HG03457 (cell line): ENCODE data around the gene SCAANT1.

Experiments used
- ATAC-seq: cut with Tn5 transposase; IDR thresholded peaks from one replicate; pipeline ENCODE4 v1.9.1; 2021; ENCODE audit warnings: moderate number of reproducible peaks; ENCODE audit not compliant: unreplicated experiment

Gene SCAANT1

DNA sequence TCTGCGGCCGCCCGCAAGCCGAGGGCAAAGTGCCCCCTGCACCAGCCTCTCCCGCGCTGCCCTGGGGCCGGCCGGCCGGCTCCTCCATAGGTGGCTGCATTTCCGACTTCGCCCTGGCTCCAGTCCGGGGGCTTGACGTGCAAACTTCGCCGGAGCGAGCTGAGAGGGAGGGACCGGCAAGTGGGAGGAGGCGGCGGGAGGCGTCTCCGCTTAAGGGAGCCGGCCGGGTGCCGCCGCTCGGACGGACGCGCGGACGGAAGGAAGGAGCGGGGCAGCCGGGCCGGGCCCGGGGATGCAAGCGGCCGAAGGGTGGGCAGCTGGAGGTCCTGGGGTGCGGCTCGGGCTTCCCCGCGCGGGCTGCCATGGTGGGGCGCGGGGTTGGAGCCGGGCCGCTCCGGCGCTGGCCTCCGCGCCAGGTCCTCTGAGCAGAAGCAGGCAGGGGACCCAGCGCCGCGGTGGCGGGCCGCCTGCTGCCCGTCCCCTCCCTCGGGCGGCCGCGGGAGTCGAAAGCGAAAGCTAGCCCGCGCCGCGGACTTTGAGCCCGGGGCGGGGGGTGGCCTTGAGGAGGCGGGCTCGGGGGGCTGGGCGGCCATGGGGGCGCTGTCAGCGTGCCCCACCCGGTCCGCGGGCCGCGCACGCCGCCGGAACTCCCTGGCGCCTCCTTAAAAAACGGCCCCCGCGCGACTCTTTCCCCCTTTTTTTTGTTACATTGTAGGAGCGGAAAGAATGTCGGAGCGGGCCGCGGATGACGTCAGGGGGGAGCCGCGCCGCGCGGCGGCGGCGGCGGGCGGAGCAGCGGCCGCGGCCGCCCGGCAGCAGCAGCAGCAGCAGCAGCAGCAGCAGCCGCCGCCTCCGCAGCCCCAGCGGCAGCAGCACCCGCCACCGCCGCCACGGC, at the start of gene SCAANT1:
Gene SCAANT1 (minus strand): TSS at position 511 of the 895 bp plus-strand sequence.
- peak; percentile 70 for ATAC-seq

DNA sequence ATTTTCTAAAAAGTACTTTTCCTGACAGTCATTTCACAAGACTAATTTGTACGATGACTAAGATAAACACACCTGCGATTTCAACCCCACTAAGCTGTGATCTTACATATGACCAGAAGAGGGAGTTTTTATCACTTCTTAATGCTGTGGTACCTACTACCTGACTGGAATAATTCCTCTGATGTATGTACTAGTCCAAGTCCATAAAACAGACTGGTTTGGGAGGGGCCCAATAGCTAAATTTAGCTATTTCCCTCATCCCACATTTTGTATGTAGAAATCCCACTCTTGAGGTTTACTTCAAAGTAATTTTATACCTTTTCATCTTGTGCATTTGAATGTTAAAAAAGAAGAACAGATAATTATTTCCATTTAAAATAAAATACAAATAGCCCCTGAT, 49.7 kb upstream of the SCAANT1 start:
- no peak for ATAC-seq

DNA sequence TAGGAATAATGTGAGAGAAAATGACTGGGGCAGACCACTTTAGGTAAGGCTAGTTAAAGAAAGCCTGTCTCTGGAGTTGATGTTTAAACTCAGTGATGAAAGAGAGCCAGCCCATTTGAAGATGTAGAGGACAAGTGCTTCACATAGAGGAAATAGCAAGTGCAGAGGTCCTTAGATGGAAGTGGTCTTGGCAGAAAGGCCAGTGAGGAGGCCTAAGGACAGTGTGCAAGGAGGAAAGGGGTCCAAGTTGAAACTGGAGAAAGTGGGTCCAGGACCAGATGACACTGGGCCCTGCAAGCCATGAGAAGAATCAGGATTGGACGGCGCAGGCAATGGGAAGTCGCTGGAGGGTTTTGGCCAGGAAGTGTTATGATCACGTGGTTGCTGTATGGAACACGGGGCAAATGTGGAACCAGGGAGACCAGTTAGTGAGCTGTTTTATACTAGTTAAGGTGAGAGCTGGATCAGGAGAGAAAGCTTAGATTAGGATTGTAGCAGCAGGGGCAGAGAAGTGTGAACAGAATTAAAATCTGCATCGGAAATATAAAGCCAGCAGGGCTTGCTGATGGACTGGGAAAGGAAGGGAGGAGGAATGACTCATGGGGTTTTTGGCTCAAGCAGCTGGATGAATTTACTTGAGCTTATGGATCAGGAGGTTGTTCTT, 48.0 kb upstream of the SCAANT1 start:
- no peak for ATAC-seq

DNA sequence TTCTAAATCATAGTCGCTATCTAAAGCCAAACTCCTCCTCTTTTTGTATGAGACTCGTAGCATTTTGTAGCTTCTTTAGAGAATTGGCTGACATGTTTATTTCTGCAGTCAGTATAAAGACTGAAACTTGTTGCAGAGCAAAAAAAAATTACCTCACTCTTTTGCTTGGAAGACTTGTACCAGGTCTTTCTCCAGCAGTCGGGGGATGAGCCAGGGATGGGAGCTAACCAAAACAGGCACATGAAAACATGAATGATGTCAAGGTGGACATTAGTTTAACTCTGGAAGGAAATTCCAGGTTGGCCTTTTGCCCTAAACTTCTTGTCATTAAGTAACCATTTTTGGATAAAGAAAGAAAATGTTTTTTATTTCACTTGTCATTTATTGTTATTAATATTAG, 47.0 kb upstream of the SCAANT1 start:
- no peak for ATAC-seq

DNA sequence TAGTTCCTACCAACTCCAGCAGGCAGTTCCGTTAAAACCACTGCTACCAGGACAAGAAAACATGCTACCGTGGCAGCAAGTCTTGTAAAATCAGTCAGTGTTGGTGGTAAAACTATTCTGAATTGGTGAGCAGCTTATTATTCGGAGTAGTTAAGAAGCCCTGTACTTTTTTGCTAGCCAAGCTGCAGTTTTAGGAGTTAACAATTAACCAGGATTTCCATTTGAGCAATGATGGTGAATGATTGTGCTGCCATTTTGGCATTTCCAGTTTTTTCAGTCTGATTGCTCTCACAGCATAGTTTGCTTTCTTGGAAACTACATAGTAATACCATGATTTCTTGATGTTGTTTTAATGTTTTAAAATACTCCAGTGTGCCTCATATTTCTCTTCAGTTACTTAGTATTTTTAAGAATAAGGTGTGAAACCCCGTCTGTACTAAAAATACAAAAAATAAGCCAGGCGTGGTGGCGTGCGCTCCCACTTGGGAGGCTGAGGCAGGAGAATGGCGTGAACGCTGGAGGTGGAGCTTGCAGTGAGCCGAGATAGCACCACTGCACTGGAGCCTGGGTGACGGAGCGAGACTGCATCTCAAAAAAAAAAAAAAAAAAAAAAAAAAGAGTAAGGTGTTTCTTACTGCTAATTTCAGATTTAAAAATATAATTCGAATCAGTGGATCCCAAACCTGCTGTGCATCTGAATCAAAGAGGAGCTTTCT, 43.8 kb upstream of the SCAANT1 start:
- ATAC-seq = no peak

DNA sequence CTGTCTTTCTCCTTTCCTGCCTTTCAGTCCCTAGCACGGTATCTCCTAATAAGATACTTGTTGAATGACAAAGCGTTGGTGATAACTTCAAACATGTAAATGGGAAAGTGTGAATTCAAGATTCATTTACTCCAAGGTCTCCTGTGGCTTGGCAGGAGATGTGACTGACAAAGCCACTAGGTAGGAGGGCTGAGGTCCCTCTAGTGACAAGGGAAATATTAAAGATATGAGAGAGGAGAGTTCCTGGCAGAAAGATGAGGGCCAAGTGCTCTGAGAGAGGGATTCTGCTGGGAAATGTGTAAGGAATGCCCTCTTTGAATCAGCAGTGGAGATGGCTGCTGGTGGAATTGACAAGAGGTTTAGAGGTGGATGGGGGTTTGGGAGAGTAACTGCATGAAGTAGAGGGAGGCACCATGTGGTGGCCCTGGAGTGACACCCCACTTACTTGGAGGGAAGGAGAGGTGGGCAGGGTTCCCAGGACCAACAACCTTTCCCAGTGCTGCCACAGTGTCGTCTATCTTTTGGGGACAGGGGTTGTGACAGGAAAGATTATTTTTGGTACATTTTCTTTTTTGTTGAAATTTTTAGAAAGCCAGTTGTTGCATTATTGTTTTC, 43.0 kb upstream of the SCAANT1 start:
- no peak for ATAC-seq

DNA sequence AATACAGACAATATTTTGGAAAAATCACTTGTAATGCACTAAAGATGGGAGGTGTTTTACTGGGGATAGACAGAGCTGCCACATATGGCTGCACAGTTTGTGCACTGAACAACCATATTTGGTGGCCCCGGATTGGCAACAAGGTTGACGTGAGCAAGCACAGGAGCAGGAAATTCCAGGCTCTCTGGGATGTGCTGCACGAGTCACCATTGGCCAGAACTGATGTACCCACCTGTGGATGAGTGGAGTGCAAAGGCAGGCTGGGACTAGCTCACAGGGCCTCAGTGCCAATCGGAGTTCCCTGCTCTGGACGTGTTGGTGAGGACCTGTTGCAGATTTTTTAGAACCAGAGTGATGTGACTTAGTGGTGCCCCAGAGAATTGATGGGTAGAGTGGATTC, 42.0 kb upstream of the SCAANT1 start:
- ATAC-seq = no peak

DNA sequence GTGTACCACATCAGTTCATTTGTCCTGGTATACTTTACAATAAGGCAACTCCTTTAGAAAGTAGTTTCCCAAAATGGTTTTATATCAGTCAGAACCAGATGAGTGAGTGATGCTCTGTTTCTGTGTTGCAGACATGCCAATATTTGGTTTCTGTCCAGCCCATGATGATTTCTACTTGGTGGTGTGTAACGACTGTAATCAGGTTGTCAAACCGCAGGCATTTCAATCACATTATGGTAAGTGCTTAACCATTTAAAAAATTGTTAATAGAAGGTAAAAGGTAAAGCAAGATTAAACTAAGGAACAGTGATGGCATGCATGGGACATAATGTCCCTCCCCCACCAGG, 40.0 kb upstream of the SCAANT1 start:
- ATAC-seq = no peak

DNA sequence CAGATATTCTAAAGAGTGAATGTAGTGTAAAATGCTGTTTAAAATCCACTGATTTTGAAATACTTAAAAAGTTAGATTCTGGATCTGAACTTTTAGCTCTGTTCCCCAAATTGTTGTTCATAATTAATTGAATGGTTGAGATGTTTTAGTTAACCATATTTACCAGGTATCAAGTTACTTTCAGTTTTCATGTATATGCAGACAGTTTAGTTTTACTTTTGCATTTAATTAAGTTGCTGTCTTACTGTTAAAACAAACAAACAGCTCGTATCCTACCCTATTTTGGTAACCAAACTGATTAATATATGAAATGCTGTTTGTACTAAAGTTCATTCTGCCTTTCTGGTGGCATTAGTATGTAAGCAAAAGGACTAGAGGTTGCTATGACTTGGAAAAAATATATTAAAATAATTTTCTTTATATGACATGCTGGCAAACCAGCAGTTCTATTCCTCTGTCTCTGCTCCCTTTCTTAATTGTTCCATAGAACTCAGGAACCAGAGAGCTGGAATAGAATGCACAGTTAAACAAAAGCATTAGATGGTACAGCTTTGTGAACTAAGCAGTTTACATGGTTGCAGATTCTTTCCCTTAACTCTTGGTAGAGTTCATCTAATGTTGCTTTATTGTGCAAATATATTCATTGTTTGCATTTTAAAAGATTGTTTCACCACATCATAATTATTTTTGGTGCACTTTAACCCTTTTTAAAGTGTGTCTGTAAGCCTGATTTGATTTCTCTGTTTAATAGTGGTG, 39.5 kb upstream of the SCAANT1 start:
- ATAC-seq = no peak

DNA sequence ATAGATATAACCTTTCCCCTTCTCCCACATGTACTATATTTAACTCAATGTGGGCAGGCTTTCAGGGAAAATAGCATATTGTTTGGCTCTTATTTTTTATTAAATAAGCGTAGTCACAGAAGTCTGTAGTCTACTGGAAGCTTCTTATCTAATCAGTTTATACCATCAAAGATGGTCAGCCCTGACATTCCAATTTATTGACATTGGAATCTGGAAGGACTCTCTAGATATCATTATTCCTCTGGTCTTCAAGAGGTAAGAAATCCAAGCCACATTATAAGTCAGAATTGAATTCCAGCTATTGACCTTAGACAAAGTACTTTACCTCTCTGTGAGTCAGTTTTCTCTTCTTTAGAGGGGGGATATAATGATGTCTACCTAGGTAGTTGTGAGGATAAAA, 38.5 kb upstream of the SCAANT1 start:
- ATAC-seq = no peak

DNA sequence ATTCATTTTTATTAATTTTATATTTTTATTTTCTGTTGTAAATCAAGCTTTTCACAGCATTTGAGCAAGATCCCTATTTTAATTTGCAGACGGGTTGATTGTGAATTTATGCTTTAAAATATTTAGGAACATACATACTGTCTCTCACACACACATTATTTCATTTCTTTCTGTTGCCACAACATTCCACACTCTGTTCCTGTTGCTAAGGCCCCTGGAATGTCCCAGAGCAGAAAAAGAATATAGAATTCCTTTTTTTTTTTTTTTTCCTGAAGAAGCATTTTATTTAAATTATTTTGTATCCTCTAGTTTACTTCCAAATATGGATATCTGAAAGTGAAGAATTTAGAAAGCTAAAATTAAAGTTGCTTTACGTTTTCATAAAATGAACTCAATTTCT, 36.8 kb upstream of the SCAANT1 start:
- no peak for ATAC-seq

DNA sequence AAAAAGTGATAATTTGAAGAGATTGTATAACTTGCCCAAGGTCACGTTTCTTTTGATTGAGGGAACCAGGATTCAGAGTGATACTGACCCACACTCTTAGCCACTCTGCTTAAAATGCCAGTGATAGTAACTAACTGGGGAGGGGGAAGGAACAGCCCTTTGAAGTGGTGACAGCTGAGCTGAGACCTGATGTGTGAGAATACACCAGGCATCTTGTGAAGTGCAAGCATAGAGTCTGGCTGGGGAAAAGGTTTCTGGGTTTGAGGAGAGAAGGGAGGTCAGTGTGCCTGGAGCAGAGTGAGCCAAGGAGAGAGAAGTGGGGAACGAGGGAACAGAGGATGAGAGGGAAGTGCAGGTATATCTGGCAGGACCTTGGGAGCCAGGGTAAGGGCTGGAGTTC, 35.4 kb upstream of the SCAANT1 start:
- ATAC-seq = no peak

DNA sequence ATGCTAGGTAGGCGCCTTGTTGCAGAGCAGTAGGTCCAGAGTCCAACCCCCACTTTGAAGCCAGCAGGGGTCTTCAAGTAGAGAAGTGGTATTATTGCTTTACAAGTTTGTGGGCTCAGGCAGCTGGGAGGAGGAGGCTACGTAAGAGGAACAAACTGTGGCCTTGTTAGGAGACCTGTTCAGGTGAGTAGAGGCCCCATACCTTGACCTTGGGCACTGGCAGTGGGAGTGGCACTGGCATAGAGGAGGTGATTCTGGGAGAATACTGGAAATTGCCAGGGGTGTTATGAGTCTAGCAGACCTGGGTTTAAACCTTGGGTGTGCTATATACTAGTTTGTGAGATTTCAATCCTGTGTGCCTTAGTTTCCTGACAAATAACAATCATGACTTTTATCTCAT, 34.6 kb upstream of the SCAANT1 start:
- no peak for ATAC-seq

DNA sequence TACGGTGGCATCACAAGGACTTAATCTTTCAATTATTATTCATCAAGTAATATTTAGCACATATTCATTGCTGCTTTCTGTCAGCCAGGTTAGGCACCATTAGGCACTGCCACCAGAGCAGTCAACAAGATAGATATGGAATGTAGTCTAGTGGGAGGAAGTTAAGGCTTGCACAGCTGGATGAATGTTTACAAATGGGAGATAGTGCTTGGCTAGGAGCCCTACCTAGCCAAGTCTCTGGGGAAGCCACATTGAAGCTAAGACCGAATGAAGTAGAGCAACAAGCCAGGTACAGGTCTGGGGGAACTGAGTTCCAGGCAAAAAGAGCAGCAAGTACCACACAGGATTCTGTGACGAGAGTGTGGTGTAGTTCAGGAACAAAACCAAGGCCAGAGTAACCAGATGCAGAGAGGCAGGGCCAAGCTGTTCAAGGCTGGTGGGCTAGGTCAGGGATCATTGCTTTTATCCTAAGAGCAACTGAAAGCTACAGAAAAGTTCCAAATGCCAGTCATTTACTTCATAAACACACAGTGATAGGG, 33.4 kb upstream of the SCAANT1 start:
- ATAC-seq = no peak

DNA sequence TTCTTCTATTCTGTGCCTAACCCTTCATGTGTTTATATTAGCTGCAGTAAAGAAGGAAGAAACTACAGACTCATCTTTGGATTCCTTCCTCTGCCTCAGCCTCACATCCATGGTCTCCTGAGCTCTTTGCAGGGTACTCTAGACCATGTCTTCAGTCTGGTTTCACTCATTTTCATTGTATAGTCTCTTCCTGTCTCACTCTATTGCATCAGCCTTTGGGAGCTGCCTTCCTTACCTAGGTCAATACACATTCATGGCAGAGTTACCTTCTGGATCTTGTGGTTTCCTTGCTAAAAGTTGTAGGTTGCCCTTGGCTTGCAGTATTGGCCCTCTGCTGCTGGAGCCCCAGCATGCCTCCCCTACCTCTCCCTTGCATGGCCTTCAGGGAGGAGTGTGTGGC, 31.5 kb upstream of the SCAANT1 start:
- ATAC-seq = no peak

DNA sequence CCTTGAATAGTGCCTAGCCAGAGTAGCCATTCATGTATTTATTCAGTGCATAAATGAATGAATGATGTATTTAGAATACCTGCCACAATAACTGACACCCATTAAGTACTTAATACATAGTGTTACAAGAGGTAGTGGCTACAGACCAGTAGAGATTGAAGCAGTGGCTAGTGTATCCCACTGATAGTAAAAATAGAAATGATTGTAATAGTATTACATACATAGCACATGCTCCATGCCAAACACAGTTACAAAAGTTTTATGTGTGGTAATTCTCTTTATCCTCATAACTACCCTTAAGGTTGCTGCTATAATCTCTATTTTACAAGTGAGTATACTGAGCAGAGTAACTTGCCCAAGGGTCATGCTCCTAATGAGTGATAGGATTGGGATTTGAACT, 30.3 kb upstream of the SCAANT1 start:
- ATAC-seq = no peak

DNA sequence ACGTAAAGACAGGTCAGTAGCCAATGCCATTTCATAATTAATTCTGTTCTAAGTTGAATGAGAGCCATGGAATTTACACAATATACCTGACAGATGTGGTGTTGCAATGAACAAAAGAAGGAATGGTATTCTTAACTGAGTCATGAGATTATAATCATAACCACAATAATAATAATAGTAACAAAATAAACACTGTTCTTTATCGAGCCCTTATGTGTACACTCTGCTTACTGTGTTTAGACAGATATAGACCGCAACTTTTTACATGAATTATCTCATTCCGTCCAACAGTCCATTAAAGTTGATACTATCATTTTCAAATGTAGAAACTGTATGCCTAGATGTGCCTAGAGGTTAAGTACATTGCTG, 28.2 kb upstream of the SCAANT1 start:
- ATAC-seq = no peak

DNA sequence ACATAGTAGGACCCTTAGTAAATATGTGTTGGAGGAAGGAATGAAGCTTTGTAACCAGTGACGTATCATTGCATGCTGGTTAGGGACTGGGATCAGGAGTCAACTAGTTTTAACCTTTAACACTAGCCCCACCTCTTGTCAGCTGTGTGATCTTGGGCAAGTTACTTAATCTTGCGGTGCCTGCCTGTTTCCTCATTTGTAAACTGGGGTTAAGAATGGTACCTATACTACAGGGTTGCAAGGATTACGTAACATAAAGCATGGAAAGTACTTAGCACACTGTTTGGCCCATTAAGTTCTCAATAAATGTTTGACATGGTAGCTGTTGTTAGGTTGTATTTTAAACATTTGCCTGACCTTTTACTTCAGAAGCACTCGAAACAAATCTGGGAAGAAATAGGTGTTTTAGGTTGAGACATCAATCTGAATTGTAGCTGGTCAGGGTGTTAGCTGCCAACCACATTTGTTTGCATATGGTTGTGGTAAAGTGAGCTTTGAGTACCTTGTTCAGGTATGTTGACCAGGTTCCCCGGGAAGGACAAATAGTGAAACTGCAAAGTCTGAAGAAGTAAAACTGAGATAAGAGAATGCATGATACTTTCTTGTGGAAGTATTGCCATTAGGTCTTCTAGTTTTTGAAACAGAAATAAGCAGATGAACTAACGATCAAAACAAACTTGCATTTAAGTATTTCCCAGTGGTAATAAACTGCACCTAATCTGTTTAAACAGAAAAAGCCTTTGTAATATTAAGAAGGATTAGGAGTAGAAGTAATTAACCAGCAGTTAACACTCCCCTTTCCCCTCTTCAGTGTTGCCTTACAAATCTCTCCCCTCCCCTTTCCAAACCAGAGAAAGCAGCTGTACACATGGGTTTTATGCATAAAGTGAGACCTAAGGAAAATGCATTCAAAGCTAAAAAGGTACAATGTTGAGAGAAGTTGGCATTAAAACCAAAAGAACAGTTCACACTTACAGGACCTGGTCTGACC, 25.8 kb upstream of the SCAANT1 start:
- ATAC-seq = peak; percentile 67

DNA sequence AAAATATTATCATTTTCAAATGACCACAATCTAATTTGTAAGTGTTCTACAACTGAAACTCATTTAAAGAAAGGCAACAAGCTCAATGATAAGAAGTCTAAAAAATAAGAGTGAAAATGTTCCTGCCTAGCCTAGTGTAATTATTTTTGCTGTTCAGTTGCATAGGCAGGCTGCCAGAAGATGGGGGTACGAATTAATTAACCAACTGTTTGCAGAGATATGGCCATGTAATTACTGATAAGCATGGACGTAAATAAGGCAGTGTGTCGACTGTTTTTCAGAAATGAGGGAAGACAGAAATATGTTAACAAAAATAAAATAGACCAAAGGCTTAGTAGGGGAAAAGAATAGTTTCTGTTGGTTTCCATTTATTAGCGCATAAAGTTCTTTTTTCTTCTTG, 24.7 kb upstream of the SCAANT1 start:
- no peak for ATAC-seq
